ENCODE data around the gene GOLT1B. TPM values are rescaled to one million over a fixed set of nuclear protein-coding genes. Genes with fewer than 3 reads are reported as not detected.

Gene GOLT1B
- polyA plus RNA-seq, 1 of the 3 experiments (the other 2 are of a cell fraction): 7.9 TPM

- TF ChIP-seq RFX5 (IDR thresholded peaks at IDR 0.05; ENCODE audit: low read length) (no peak), YY1 (IDR thresholded peaks at IDR 0.05; ENCODE audit: low read depth) (no peak), JUND (IDR thresholded peaks at IDR 0.05) (no peak)
Observed at GRCh38 chr12:21526721-21527345, 25.2 kb downstream of the GOLT1B start (continued).

GRCh38 chr12:21527451-21528180, 26.0 kb downstream of the GOLT1B start:
- 4% methylated on average over 5 of the region's 57 CpGs for WGBS (ENCODE audit: low lambda C conversion rate)
- Histone ChIP-seq H2AFZ (ENCODE audit: low read depth) (peak overlapping the region; percentile 83), H3F3A (replicated peaks; ENCODE audit: insufficient read depth) (no peaks in the 10 kb centered on the region), H3K36me3 (replicated peaks in 1 of 2; ENCODE audit: control insufficient read depth in 1 of 2, insufficient read depth in 2 of 2, low read length in 1 of 2) (no peaks in the 10 kb centered on the region), H3K79me2 (ENCODE audit: insufficient read depth) (no peaks in the 10 kb centered on the region), H3K4me2 (peak overlapping the region; percentile 88), H3K27me3 (ENCODE audit: insufficient read depth) (peaks cover 38% of the 10 kb centered on the region; the same call in 1 of the 2 replicates), H3K9ac (no peak overlapping the region), H3K4me3 (ENCODE audit: low read depth in 2 of 2, low read length in 1 of 2) (peak overlapping the region; percentile 50 to 61), H3K9me3 (no peaks in the 10 kb centered on the region), H3K9me2 (no peaks in the 10 kb centered on the region), H4K20me1 (ENCODE audit: insufficient read depth) (no peaks in the 10 kb centered on the region), H3K4me1 (ENCODE audit: control insufficient read depth in 1 of 2, insufficient read depth in 2 of 2, low read depth in 1 of 2, low read length in 1 of 2) (peaks cover 3 to 7% of the 10 kb centered on the region in 2 experiments; a peak in 3 of 4 replicates), H3K27ac (ENCODE audit: low read depth in 2 of 2, low read length in 1 of 2) (no peak overlapping the region)
- TF ChIP-seq ELF1 (IDR thresholded peaks at IDR 0.05): no peak
- no peak for TF ChIP-seq FOXM1 (IDR thresholded peaks at IDR 0.05; ENCODE audit: low read depth)
- no peak for TF ChIP-seq SMC3 (IDR thresholded peaks at IDR 0.05; ENCODE audit: low read depth, low read length)
- no peak for TF ChIP-seq EP300 (IDR thresholded peaks at IDR 0.05; ENCODE audit: borderline replicate concordance in 1 of 2, low read depth in 1 of 2, low read length in 1 of 2)
- no peak for TF ChIP-seq USF2 (IDR thresholded peaks at IDR 0.05; ENCODE audit: borderline replicate concordance, low read depth, low read length)
- TF ChIP-seq RAD21 (IDR thresholded peaks at IDR 0.05; ENCODE audit: low read length): no peak
- no peak for TF ChIP-seq TAF1 (IDR thresholded peaks at IDR 0.05; ENCODE audit: borderline replicate concordance, low read depth, low read length)
- TF ChIP-seq FOXJ3 (CRISPR knock-in tag; IDR thresholded peaks at IDR 0.05): no peak
- TF ChIP-seq MXI1 (IDR thresholded peaks at IDR 0.05; ENCODE audit: low read depth, low read length): no peak
- TF ChIP-seq RFX5 (IDR thresholded peaks at IDR 0.05; ENCODE audit: low read length): no peak
- TF ChIP-seq RCOR1 (IDR thresholded peaks at IDR 0.05; ENCODE audit: low read length): no peak
- CTCF ChIA-PET: interaction anchor here (1.9 kb wide), 1 partner anchor 11 kb away, joined by 4 read pairs; no protein-coding TSS in a partner anchor
- peak; percentile 69 for DNase-seq
- POLR2A ChIA-PET: interaction anchor here (0.8 kb wide), 1 partner anchor 94 kb away, joined by 3 read pairs; no protein-coding TSS in a partner anchor

GRCh38 chr12:21528953-21529352, 27.4 kb downstream of the GOLT1B start:
- Histone ChIP-seq H3K79me2 (ENCODE audit: insufficient read depth) (no peaks in the 10 kb centered on the region), H3K9ac (no peak overlapping the region), H4K20me1 (ENCODE audit: insufficient read depth) (no peaks in the 10 kb centered on the region), H3K36me3 (replicated peaks in 1 of 2; ENCODE audit: control insufficient read depth in 1 of 2, insufficient read depth in 2 of 2, low read length in 1 of 2) (no peaks in the 10 kb centered on the region), H3K9me2 (no peaks in the 10 kb centered on the region), H3F3A (replicated peaks; ENCODE audit: insufficient read depth) (no peaks in the 10 kb centered on the region), H3K27me3 (ENCODE audit: insufficient read depth) (peaks cover 38% of the 10 kb centered on the region; the same call in 1 of the 2 replicates), H3K4me2 (no peak overlapping the region), H2AFZ (ENCODE audit: low read depth) (no peak overlapping the region), H3K4me3 (ENCODE audit: low read depth in 2 of 2, low read length in 1 of 2) (no peak overlapping the region), H3K4me1 (ENCODE audit: control insufficient read depth in 1 of 2, insufficient read depth in 2 of 2, low read depth in 1 of 2, low read length in 1 of 2) (peaks cover 3 to 7% of the 10 kb centered on the region in 2 experiments; a peak in 3 of 4 replicates), H3K27ac (ENCODE audit: low read depth in 2 of 2, low read length in 1 of 2) (no peak overlapping the region), H3K9me3 (no peaks in the 10 kb centered on the region)
- CTCF ChIA-PET: no interaction called here
- POLR2A ChIA-PET: no interaction called here
- DNase-seq: no peak
- TF ChIP-seq RCOR1 (IDR thresholded peaks at IDR 0.05; ENCODE audit: low read length) (no peak), RFX5 (IDR thresholded peaks at IDR 0.05; ENCODE audit: low read length) (no peak), IRF3 (IDR thresholded peaks at IDR 0.05; ENCODE audit: low read depth, low read length) (no peak), RAD21 (IDR thresholded peaks at IDR 0.05; ENCODE audit: low read length) (no peak), POLR2AphosphoS5 (IDR thresholded peaks at IDR 0.05; ENCODE audit: low read depth, low read length) (no peak), CHD2 (IDR thresholded peaks at IDR 0.05; ENCODE audit: low read length, partially characterized antibody) (no peak)
- 68% methylated on average over 5 of the region's 5 CpGs for WGBS (ENCODE audit: low lambda C conversion rate)
